Naive thymus-derived CD4-positive, alpha-beta T cell (primary cell): ENCODE results near the gene IPO7. TPM values are rescaled to one million over a fixed set of nuclear protein-coding genes. Genes with fewer than 3 reads are reported as not detected.
A peak's percentile ranks its signal among the peaks of the same experiment; 100 is the strongest.

Source experiments
- ATAC-seq: fragments of 150-1000 bp; cut with Tn5 transposase; 2 replicates; pipeline ENCODE4 v1.10.0; 2021; ENCODE audit warnings: mild to moderate bottlenecking, moderate library complexity
- CTCF ChIA-PET: fragments of 350-600 bp; sonication (Branson Sonifier 250); formaldehyde crosslinking; loops from one replicate; lab custom pipeline; 2021; ENCODE audit warnings: antibody characterized with exemption; lab: Charles Lee
- POLR2A ChIA-PET: fragments of 350-600 bp; sonication (Branson Sonifier 250); formaldehyde crosslinking; loops from one replicate; lab custom pipeline; 2021; ENCODE audit warnings: antibody characterized with exemption, inconsistent platforms; lab: Charles Lee
- DNase-seq, 9 donors: peaks; one replicate each; pipeline versions ENCODE4 v3.0.0 to v3.0.0-alpha.2; 2020 to 2022; ENCODE audit warnings: mixed read lengths in 1 of 9
- H3K27ac ChIP-seq: one replicate; pipeline ENCODE4 v1.7.0; 2013; ENCODE audit warnings: mild to moderate bottlenecking, low read depth, low read length, moderate library complexity
- H3K27me3 ChIP-seq, 2 donors: one replicate each; pipeline ENCODE4 v1.7.0; 2013; ENCODE audit warnings: low read length in 2 of 2, mild to moderate bottlenecking in 2 of 2, moderate library complexity in 2 of 2; ENCODE audit not compliant: control insufficient read depth in 2 of 2, insufficient read depth in 2 of 2
- H3K36me3 ChIP-seq, 3 experiments: 1 replicate in 2 of 3; 2 replicates in 1 of 3; pipeline ENCODE4 v1.7.0; 2013; ENCODE audit warnings: low read length in 3 of 3, mild to moderate bottlenecking in 3 of 3, moderate library complexity in 1 of 3; ENCODE audit not compliant: insufficient read depth in 3 of 3, control insufficient read depth in 2 of 3
- H3K4me1 ChIP-seq, 2 donors: one replicate each; pipeline ENCODE4 v1.7.0; 2013; ENCODE audit warnings: low read length in 2 of 2, mild to moderate bottlenecking in 2 of 2, moderate library complexity in 1 of 2; ENCODE audit not compliant: control insufficient read depth in 2 of 2, insufficient read depth in 2 of 2
- H3K4me3 ChIP-seq: 2 replicates; pipeline ENCODE4 v1.7.0; 2013; ENCODE audit warnings: mild to moderate bottlenecking, low read length
- H3K9me3 ChIP-seq, 3 experiments: 1 replicate in 2 of 3; 2 replicates in 1 of 3; pipeline ENCODE4 v1.7.0; 2013; ENCODE audit warnings: low read length in 3 of 3; ENCODE audit not compliant: control insufficient read depth in 2 of 3
- H3K27ac Mint-ChIP-seq, 9 donors: one replicate each; pipeline ENCODE4 v1.8.0; 2020 to 2022; ENCODE audit warnings: mixed read lengths in 9 of 9, mild to moderate bottlenecking in 8 of 9, moderate library complexity in 5 of 9, inconsistent platforms in 2 of 9
- H3K27me3 Mint-ChIP-seq, 5 donors: one replicate each; pipeline ENCODE4 v1.8.0; 2021 to 2022; ENCODE audit warnings: mixed read lengths in 5 of 5, mild to moderate bottlenecking in 1 of 5
- H3K36me3 Mint-ChIP-seq, 5 donors: one replicate each; pipeline ENCODE4 v1.8.0; 2020 to 2022; ENCODE audit warnings: mixed read lengths in 5 of 5, mild to moderate bottlenecking in 3 of 5, inconsistent platforms in 1 of 5
- H3K4me1 Mint-ChIP-seq, 7 donors: one replicate each; pipeline ENCODE4 v1.8.0; 2020 to 2022; ENCODE audit warnings: mixed read lengths in 7 of 7, mild to moderate bottlenecking in 3 of 7, inconsistent platforms in 1 of 7
- H3K4me3 Mint-ChIP-seq, 10 donors: one replicate each; pipeline ENCODE4 v1.8.0; 2020 to 2022; ENCODE audit warnings: mild to moderate bottlenecking in 10 of 10, mixed read lengths in 10 of 10, moderate library complexity in 6 of 10, inconsistent platforms in 2 of 10
- H3K9me3 Mint-ChIP-seq, 11 donors: one replicate each; pipeline ENCODE4 v1.8.0; 2020 to 2022; ENCODE audit warnings: mixed read lengths in 11 of 11, mild to moderate bottlenecking in 4 of 11, inconsistent platforms in 1 of 11, moderate library complexity in 1 of 11
- intact Hi-C, 2 donors: fragments of 100-400 bp; cut with micrococcal nuclease; formaldehyde crosslinking; loops; one replicate each; pipeline ENCODE4 v1.15.1; 2023
- polyA plus RNA-seq, 2 donors: library from polyadenylated mRNA; unstranded; fragments of 300-500 nt; fragmentation: Illumina TruSeq; gene quantifications; one replicate each; pipeline ENCODE4 v1.2.3, GENCODE V29; 2021
- total RNA-seq, 6 experiments: library from RNA in 5 of 6; stranded (reverse) in 5 of 6; gene quantifications; 1 replicate in 5 of 6; 2 replicates in 1 of 6; pipeline ENCODE4 v1.2.3 and lab custom pipeline; 2021 to 2026

The IPO7 gene
- total and polyA plus RNA-seq, 7 experiments from 2014 or later, result 4.1 to 105 (median 57.5) TPM

GRCh38 chr11:9459667-9460321 lies 75.3 kb downstream of the IPO7 start:
- Mint-ChIP-seq H3K9me3 (peaks cover 0 to 9% (median 0%) of the 10 kb centered on the region in 11 donors), H3K36me3 (peaks cover 0 to 14% (median 7%) of the 10 kb centered on the region in 5 donors), H3K27ac (peak overlapping the region; percentile 97 to 99 (median 99)), H3K4me1 (peaks cover 21 to 34% (median 26%) of the 10 kb centered on the region in 7 donors), H3K27me3 (no peaks in the 10 kb centered on the region), H3K4me3 (peak overlapping the region; percentile 84 to 98 (median 96))
- ATAC-seq, result no peak
- Histone ChIP-seq H3K27ac (peak overlapping the region; percentile 98), H3K4me1 (peaks cover 9 to 19% of the 10 kb centered on the region in 2 donors), H3K36me3 (no peaks in the 10 kb centered on the region), H3K9me3 (no peaks in the 10 kb centered on the region), H3K27me3 (no peaks in the 10 kb centered on the region), H3K4me3 (peak overlapping the region; percentile 76)
- DNase-seq, result peak in 4 of 9 donors; percentile 25 to 36 (median 28)
- intact Hi-C loops, result loop anchor here (1.0 to 5.0 kb wide), 22 partner anchors 75 to 1473 kb away; partner anchors contain the start of genes AKIP1 (in 2 of the 2), IPO7 (in 2 of the 2), RPL27A (in 2 of the 2) and TMEM41B (in 2 of the 2)
- ChIA-PET CTCF (interaction anchor here (0.6 kb wide), 2 partner anchors 74 to 1331 kb away, joined by 3 read pairs; no protein-coding TSS in a partner anchor), POLR2A (interaction anchor here (0.7 to 3.7 kb wide), 32 partner anchors 9 to 1399 kb away, joined by 3 to 36 read pairs (median 5); partner anchors contain the start of genes DENND5A, EIF4G2, IPO7 and RPL27A)

GRCh38 chr11:9460322-9461062 lies 76.0 kb downstream of the IPO7 start, which contains the start of gene ZNF143:
Gene ZNF143, plus strand, starts transcription at chr11:9461012. Its CDS starts 10,297 bp downstream, at chr11:9471309.
- CTCF ChIA-PET, result interaction anchor here (0.6 kb wide), 1 partner anchor 905 kb away, joined by 3 read pairs; no protein-coding TSS in a partner anchor
- no peaks in the 10 kb centered on the region for H3K27me3 Mint-ChIP-seq

GRCh38 chr11:9461063-9461759 lies 76.8 kb downstream of the IPO7 start:
- peaks cover 21 to 34% (median 26%) of the 10 kb centered on the region in 7 donors for H3K4me1 Mint-ChIP-seq
- Histone ChIP-seq H3K4me3 (peak overlapping the region; percentile 93), H3K36me3 (no peaks in the 10 kb centered on the region), H3K27me3 (no peaks in the 10 kb centered on the region), H3K27ac (peak overlapping the region; percentile 98), H3K4me1 (peaks cover 9 to 19% of the 10 kb centered on the region in 2 donors), H3K9me3 (no peaks in the 10 kb centered on the region)
- ChIA-PET CTCF (interaction anchor here (0.6 kb wide), 1 partner anchor 905 kb away, joined by 3 read pairs; no protein-coding TSS in a partner anchor), POLR2A (interaction anchor here (0.5 to 3.7 kb wide), 40 partner anchors 9 to 1397 kb away, joined by 3 to 36 read pairs (median 4); partner anchors contain the start of genes DENND5A, EIF4G2, IPO7 and RPL27A)
- H3K27me3 Mint-ChIP-seq, result no peaks in the 10 kb centered on the region
- ATAC-seq (peak; percentile 54), DNase-seq (peak in 5 of 9 donors; percentile 68 to 81 (median 76))
- H3K4me3 Mint-ChIP-seq, result peak overlapping the region; percentile 84 to 98 (median 96)
- peaks cover 0 to 9% (median 0%) of the 10 kb centered on the region in 11 donors for H3K9me3 Mint-ChIP-seq
- peaks cover 0 to 14% (median 7%) of the 10 kb centered on the region in 5 donors for H3K36me3 Mint-ChIP-seq
- H3K27ac Mint-ChIP-seq, result peak overlapping the region; percentile 97 to 99 (median 99)
- intact Hi-C loops, result loop anchor here (1.0 to 5.0 kb wide), 14 partner anchors 45 to 1474 kb away; partner anchors contain the start of genes AKIP1 (in 1 of the 2), CTR9 (in 1 of the 2) and EIF3F (in 1 of the 2)

More at GRCh38 chr11:9460322-9461062, 76.0 kb downstream of the IPO7 start, which contains the start of gene ZNF143:
- Histone ChIP-seq H3K9me3 (no peaks in the 10 kb centered on the region), H3K4me1 (peaks cover 9 to 19% of the 10 kb centered on the region in 2 donors), H3K4me3 (peak within 1 kb of the TSS; percentile 93), H3K36me3 (no peaks in the 10 kb centered on the region), H3K27me3 (no peaks in the 10 kb centered on the region), H3K27ac (peak within 1 kb of the TSS; percentile 98)
- H3K4me3 Mint-ChIP-seq, result peak within 1 kb of the TSS; percentile 84 to 98 (median 96)
- POLR2A ChIA-PET, result interaction anchor here (0.5 to 3.7 kb wide), 46 partner anchors 9 to 1398 kb away, joined by 3 to 36 read pairs (median 4); partner anchors contain the start of genes DENND5A, EIF4G2, IPO7 and RPL27A
- H3K36me3 Mint-ChIP-seq, result peaks cover 0 to 14% (median 7%) of the 10 kb centered on the region in 5 donors
- peak within 1 kb of the TSS; percentile 97 to 99 (median 99) for H3K27ac Mint-ChIP-seq
- DNase-seq (peak; percentile 95 to 100 (median 100)), ATAC-seq (peak; percentile 92)
- H3K9me3 Mint-ChIP-seq, result peaks cover 0 to 9% (median 0%) of the 10 kb centered on the region in 11 donors
- peaks cover 21 to 34% (median 26%) of the 10 kb centered on the region in 7 donors for H3K4me1 Mint-ChIP-seq
- intact Hi-C loops, result loop anchor here (1.0 to 5.0 kb wide), 25 partner anchors 46 to 1474 kb away; partner anchors contain the start of genes AKIP1 (in 2 of the 2), IPO7 (in 2 of the 2), RPL27A (in 2 of the 2) and TMEM41B (in 2 of the 2)

GRCh38 chr11:9461760-9462134 lies 77.3 kb downstream of the IPO7 start:
- H3K36me3 ChIP-seq, result no peaks in the 10 kb centered on the region
- Mint-ChIP-seq H3K36me3 (peaks cover 0 to 16% (median 7%) of the 10 kb centered on the region in 5 donors), H3K4me1 (peaks cover 21 to 38% (median 27%) of the 10 kb centered on the region in 7 donors), H3K9me3 (peaks cover 0 to 9% (median 0%) of the 10 kb centered on the region in 11 donors), H3K27me3 (no peaks in the 10 kb centered on the region), H3K27ac (peak overlapping the region; percentile 88 to 99 (median 95)), H3K4me3 (peak overlapping the region; percentile 84 to 98 (median 96))
- no peaks in the 10 kb centered on the region for H3K27me3 ChIP-seq
- H3K27ac ChIP-seq, result peak overlapping the region; percentile 98
- peaks cover 9 to 19% of the 10 kb centered on the region in 2 donors for H3K4me1 ChIP-seq
- intact Hi-C loops, result loop anchor here (1.0 to 5.0 kb wide), 14 partner anchors 45 to 1475 kb away; partner anchors contain the start of genes AKIP1 (in 1 of the 2), CTR9 (in 1 of the 2) and EIF3F (in 1 of the 2)
- peak overlapping the region; percentile 93 for H3K4me3 ChIP-seq
- POLR2A ChIA-PET, result interaction anchor here (0.6 to 3.7 kb wide), 19 partner anchors 9 to 1347 kb away, joined by 3 to 36 read pairs (median 6); partner anchors contain the start of genes DENND5A, EIF4G2, IPO7 and NRIP3
- DNase-seq (peak in 5 of 9 donors; percentile 4 to 32 (median 27)), ATAC-seq (no peak)
- CTCF ChIA-PET, result interaction anchor here (0.6 kb wide), 1 partner anchor 1056 kb away, joined by 3 read pairs; no protein-coding TSS in a partner anchor
- no peaks in the 10 kb centered on the region for H3K9me3 ChIP-seq

- Histone ChIP-seq H3K36me3 (no peaks in the 10 kb centered on the region), H3K27ac (peak overlapping the region; percentile 98), H3K4me1 (peaks cover 9 to 19% of the 10 kb centered on the region in 2 donors), H3K4me3 (peak overlapping the region; percentile 93), H3K9me3 (no peaks in the 10 kb centered on the region), H3K27me3 (no peaks in the 10 kb centered on the region)
- intact Hi-C loops, result loop anchor here in 1 of 2 donors (5.0 kb wide), 2 partner anchors 295 to 550 kb away; partner anchors contain the start of gene AKIP1
- DNase-seq (no peak), ATAC-seq (no peak)
- peaks cover 0 to 9% (median 0%) of the 10 kb centered on the region in 11 donors for H3K9me3 Mint-ChIP-seq
- H3K36me3 Mint-ChIP-seq, result peaks cover 0 to 16% (median 7%) of the 10 kb centered on the region in 5 donors
- peak overlapping the region; percentile 88 to 99 (median 95) for H3K27ac Mint-ChIP-seq
- H3K4me3 Mint-ChIP-seq, result peak overlapping the region; percentile 84 to 98 (median 96)
- POLR2A ChIA-PET, result interaction anchor here (0.6 to 3.7 kb wide), 12 partner anchors 8 to 459 kb away, joined by 3 to 36 read pairs (median 5); partner anchors contain the start of genes DENND5A, IPO7, NRIP3 and TMEM41B
- CTCF ChIA-PET, result interaction anchor here (0.6 kb wide), 1 partner anchor 1055 kb away, joined by 3 read pairs; no protein-coding TSS in a partner anchor
- peaks cover 21 to 39% (median 27%) of the 10 kb centered on the region in 7 donors for H3K4me1 Mint-ChIP-seq
- no peaks in the 10 kb centered on the region for H3K27me3 Mint-ChIP-seq
Measured at GRCh38 chr11:9462172-9462799, 77.8 kb downstream of the IPO7 start.
